HepG2 (cell line): ENCODE results near the gene ADGRF5. TPM values are rescaled to one million over a fixed set of nuclear protein-coding genes. Genes with fewer than 3 reads are reported as not detected.
A peak's percentile ranks its signal among the peaks of the same experiment; 100 is the strongest.

ENCODE experiments used
- ATAC-seq: fragments of 200-7000 bp; cut with Tn5 transposase; 3 replicates; pipeline ENCODE4 v1.9.1; 2020; ENCODE audit warnings: mild to moderate bottlenecking, moderate library complexity
- BruUV-seq: library from RNA; stranded (reverse); fragments of 400-500 nt; replicated peaks from 2 replicates; lab custom pipeline; 2021; lab: Mats Ljungman, UMichigan
- CTCF ChIA-PET: fragments of 300-600 bp; formaldehyde crosslinking; extraction: SDS; loops from one replicate; lab custom pipeline; 2021; ENCODE audit warnings: low total read pairs, inconsistent platforms, low intra/inter-chr PET ratio; lab: Yijun Ruan, JAX
- POLR2A ChIA-PET: fragments of 350-600 bp; sonication (Branson Sonifier 250); formaldehyde crosslinking; loops from one replicate; lab custom pipeline; 2020; ENCODE audit warnings: antibody characterized with exemption, inconsistent platforms; lab: Yijun Ruan, JAX
- DNase-seq: peaks from one replicate; pipeline ENCODE4 v3.0.0-alpha.2; 2015; ENCODE audit warnings: low spot score
- FAIRE-seq: peaks from 3 replicates; lab custom pipeline; 2011; peaks lifted over from hg19 to GRCh38; lab: Jason Lieb, UNC
- H2AFZ ChIP-seq: one replicate; pipeline ENCODE4 v1.6.1; 2011; ENCODE audit warnings: low read length, inconsistent platforms
- H3K27ac ChIP-seq: fragments of 300-600 bp; 3 replicates; pipeline ENCODE4 v1.8.0; 2011; ENCODE audit warnings: mixed run types, mild to moderate bottlenecking, mixed read lengths, low read length, inconsistent platforms; ENCODE audit not compliant: insufficient read depth; ENCODE audit errors: extremely low read length
- H3K27me3 ChIP-seq, 2 experiments: fragments of 200-600 bp in 1 of 2; 2 replicates in 1 of 2; 3 replicates in 1 of 2; pipeline versions ENCODE4 v1.6.0 to v1.8.0; 2011; ENCODE audit warnings: low read length in 2 of 2, mild to moderate bottlenecking in 2 of 2, moderate library complexity in 2 of 2, inconsistent platforms in 1 of 2; ENCODE audit not compliant: insufficient read depth in 2 of 2, control insufficient read depth in 1 of 2
- H3K36me3 ChIP-seq, 2 experiments: fragments of 200-600 bp in 1 of 2; replicated peaks in 1 of 2; 2 replicates in 1 of 2; 3 replicates in 1 of 2; pipeline versions ENCODE4 v1.5.1 to v1.8.0; 2011; ENCODE audit warnings: low read length in 2 of 2, inconsistent platforms in 1 of 2; ENCODE audit not compliant: insufficient read depth in 2 of 2, control insufficient read depth in 1 of 2
- H3K4me1 ChIP-seq: 2 replicates; pipeline ENCODE4 v1.5.1; 2012; ENCODE audit warnings: low read length, inconsistent platforms; ENCODE audit not compliant: insufficient read depth
- H3K4me2 ChIP-seq: 2 replicates; pipeline ENCODE4 v1.6.0; 2011; ENCODE audit warnings: low read depth, low read length, inconsistent platforms
- H3K4me3 ChIP-seq, 3 experiments: fragments of 200-600 bp in 1 of 3; sonication (generic), shearing (Covaris generic) in 1 of 3; replicated peaks in 1 of 3; 2 replicates each; pipeline ENCODE4 v1.5.1; 2011 to 2016; ENCODE audit warnings: low read length in 3 of 3, inconsistent platforms in 2 of 3, low read depth in 2 of 3, mild to moderate bottlenecking in 2 of 3, control low read depth in 1 of 3, mixed read lengths in 1 of 3; ENCODE audit not compliant: insufficient read depth in 1 of 3
- H3K79me2 ChIP-seq: one replicate; pipeline ENCODE4 v1.6.1; 2011; ENCODE audit warnings: low read length, inconsistent platforms; ENCODE audit not compliant: insufficient read depth
- H3K9ac ChIP-seq: 2 replicates; pipeline ENCODE4 v1.6.0; 2011; ENCODE audit warnings: mild to moderate bottlenecking, low read depth, low read length, inconsistent platforms; ENCODE audit not compliant: insufficient read depth
- H3K9me3 ChIP-seq: 2 replicates; pipeline ENCODE4 v1.5.1; 2012; ENCODE audit warnings: mild to moderate bottlenecking, low read length
- H4K20me1 ChIP-seq: 2 replicates; pipeline ENCODE4 v1.6.0; 2011; ENCODE audit warnings: inconsistent platforms, mild to moderate bottlenecking, low read length, moderate library complexity; ENCODE audit not compliant: insufficient read depth
- AFF4 ChIP-seq: sonication (generic); formaldehyde crosslinking; IDR thresholded peaks from 2 replicates; pipeline ENCODE4 v1.4.0; 2020; ENCODE audit warnings: missing genetic modification reagents
- BATF2 ChIP-seq: sonication (generic); formaldehyde crosslinking; IDR thresholded peaks from 2 replicates; pipeline ENCODE4 v1.8.0; 2022; ENCODE audit warnings: mild to moderate bottlenecking, missing genetic modification reagents, moderate library complexity
- ERF ChIP-seq: IDR thresholded peaks from 2 replicates; pipeline ENCODE4 v1.6.1; 2018; ENCODE audit warnings: missing biosample characterization, missing genetic modification reagents
- ETS1 ChIP-seq: sonication (generic); formaldehyde crosslinking; IDR thresholded peaks from 2 replicates; pipeline ENCODE4 v1.4.0; 2020; ENCODE audit warnings: missing genetic modification reagents
- FOXM1 ChIP-seq: sonication (generic); formaldehyde crosslinking; IDR thresholded peaks from 2 replicates; pipeline ENCODE4 v1.5.0; 2020; ENCODE audit warnings: missing genetic modification reagents
- FOXP1 ChIP-seq, 2 experiments: fragments of 450-650 bp in 1 of 2; IDR thresholded peaks; 2 replicates each; pipeline ENCODE4 v1.6.1; 2017 to 2018; ENCODE audit warnings: antibody characterized with exemption in 1 of 2
- IRF9 ChIP-seq: sonication (generic); formaldehyde crosslinking; IDR thresholded peaks from 2 replicates; pipeline ENCODE4 v1.8.0; 2022; ENCODE audit warnings: missing genetic modification reagents, mild to moderate bottlenecking, borderline replicate concordance
- LRRFIP1 ChIP-seq: sonication (generic); formaldehyde crosslinking; conservative IDR thresholded peaks from 2 replicates; pipeline ENCODE4 v1.4.0; 2020; ENCODE audit warnings: missing genetic modification reagents
- U2AF1 ChIP-seq: fragments of 200-400 bp; formaldehyde crosslinking; optimal IDR thresholded peaks from 2 replicates; pipeline ENCODE3; 2017; ENCODE audit warnings: mild to moderate bottlenecking, low read depth, low read length
- ZFAT ChIP-seq: sonication (generic); formaldehyde crosslinking; conservative IDR thresholded peaks from 2 replicates; pipeline ENCODE4 v1.8.1; 2023; ENCODE audit warnings: missing genetic modification reagents, inconsistent platforms
- ZFP1 ChIP-seq: IDR thresholded peaks from 2 replicates; pipeline ENCODE4 v1.6.1; 2016
- ZNF598 ChIP-seq: sonication (generic); formaldehyde crosslinking; IDR thresholded peaks from 2 replicates; pipeline ENCODE4 v1.5.1; 2020; ENCODE audit warnings: mild to moderate bottlenecking, missing genetic modification reagents, borderline replicate concordance
- ZNF773 ChIP-seq: sonication (generic); formaldehyde crosslinking; IDR thresholded peaks from 2 replicates; pipeline ENCODE4 v1.4.0; 2020; ENCODE audit warnings: missing genetic modification reagents, borderline replicate concordance
- WGBS: methylation state at CpG from one replicate; pipeline ENCODE4 v1.1.6; 2017; ENCODE audit warnings: low lambda C conversion rate; 5-methylcytosine and 5-hydroxymethylcytosine counted together
- in situ Hi-C: cut with HindIII; loops from 2 replicates; pipeline ENCODE4 v1.10.0; 2017; ENCODE audit warnings: low pct_unique_long_range_greater_than_20kb; ENCODE audit not compliant: extremely low pct_ligation_motif_present
- intact Hi-C: fragments of 100-400 bp; cut with micrococcal nuclease; formaldehyde crosslinking; loops from one replicate; pipeline ENCODE4 v1.10.0; 2022; ENCODE audit not compliant: unreplicated experiment
- polyA plus RNA-seq, 8 experiments: library from polyadenylated mRNA; depleted of rRNA in 3 of 8; stranded (reverse) in 7 of 8; unstranded in 1 of 8; fragments of >200 nt; fragmentation: Illumina TruSeq in 4 of 8; extraction: Trizol in 4 of 8; gene quantifications; 2 replicates each; pipeline versions ENCODE4 v1.2.1 to v1.2.3, GENCODE V29; 2011 to 2016; ENCODE audit warnings: low read depth in 4 of 8, missing spikeins in 1 of 8, mixed read lengths in 1 of 8; ENCODE audit not compliant: insufficient read depth in 1 of 8
- total RNA-seq, 5 experiments: library from RNA; depleted of rRNA; stranded (reverse); fragments of >200 nt; fragmentation: Illumina TruSeq; extraction: Trizol; gene quantifications; 2 replicates each; pipeline ENCODE4 v1.2.3, GENCODE V29; 2016; ENCODE audit warnings: low read depth in 1 of 5

ADGRF5 gene
- total and polyA plus RNA-seq, 2 of the 13 experiments (the other 11 are each of a cell fraction or from before 2014, with no cell fraction given): not detected

GRCh38 chr6:46848684-46849360 lies 72.9 kb downstream of the ADGRF5 start:
- Histone ChIP-seq H3K4me2 (peak overlapping the region; percentile 64), H3K36me3 (no peaks in the 10 kb centered on the region), H3K27me3 (peaks cover 0 to 10% of the 10 kb centered on the region in 2 experiments; a peak in 1 of 5 replicates), H3K27ac (no peak overlapping the region), H3K4me3 (peak overlapping the region; percentile 3 to 19 (median 6); a peak in 2 of 6 replicates), H3K9ac (no peak overlapping the region), H4K20me1 (no peaks in the 10 kb centered on the region), H3K4me1 (peaks cover 9% of the 10 kb centered on the region), H2AFZ (no peak overlapping the region), H3K9me3 (peaks cover 4% of the 10 kb centered on the region; the same call in 1 of the 2 replicates), H3K79me2 (no peaks in the 10 kb centered on the region)
- CTCF ChIA-PET: interaction anchor here (1.5 to 1.6 kb wide), 3 partner anchors 142 to 461 kb away, joined by 7 to 12 read pairs (median 9); partner anchors contain the start of gene TNFRSF21
- WGBS: 6% methylated on average over 25 of the region's 25 CpGs
- intact Hi-C loops: loop anchor here (1.0 to 5.0 kb wide), 5 partner anchors 142 to 461 kb away; no protein-coding TSS in a partner anchor
- DNase-seq (peak; percentile 71), FAIRE-seq (peak; percentile 80), ATAC-seq (peak; percentile 100)
- in situ Hi-C loops: no loop called here
- no TSS peak for BruUV-seq
- POLR2A ChIA-PET: interaction anchor here (1.0 to 1.4 kb wide), 2 partner anchors 228 to 629 kb away, joined by 3 to 4 read pairs; partner anchors contain the start of gene CD2AP
- no peak for TF ChIP-seq BATF2
- TF ChIP-seq U2AF1: no peak
- TF ChIP-seq ZFP1 (CRISPR knock-in tag): no peak
- no peak for TF ChIP-seq FOXP1 (IDR thresholded peaks at IDR 0.05)
- no peak for TF ChIP-seq FOXP1 (CRISPR knock-in tag; IDR thresholded peaks at IDR 0.05)
- TF ChIP-seq FOXM1 (CRISPR knock-in tag): no peak
- TF ChIP-seq LRRFIP1 (CRISPR knock-in tag): no peak
- no peak for TF ChIP-seq AFF4 (CRISPR knock-in tag)
- no peak for TF ChIP-seq ZFAT (CRISPR knock-in tag)
- TF ChIP-seq ZNF598: peak; percentile 87; the same call in 1 of the 2 replicates
- peak; percentile 50; the same call in 1 of the 2 replicates for TF ChIP-seq IRF9 (CRISPR knock-in tag)
- no peak for TF ChIP-seq ETS1 (CRISPR knock-in tag)
- peak; percentile 53; the same call in 1 of the 2 replicates for TF ChIP-seq ERF (CRISPR knock-in tag)
- no peak for TF ChIP-seq ZNF773
